HG03064 (cell line): ENCODE data around the gene CDKAL1.

ENCODE experiments used
- ATAC-seq: cut with Tn5 transposase; IDR thresholded peaks from one replicate; pipeline ENCODE4 v1.9.1; 2021; ENCODE audit warnings: low read depth; ENCODE audit not compliant: unreplicated experiment

Gene CDKAL1

GRCh38 chr6:20777801-20778200 lies 243.5 kb downstream of the CDKAL1 start:
- no peak for ATAC-seq

- no peak for ATAC-seq
These were observed 244.2 kb downstream of the CDKAL1 start for GRCh38 chr6:20778459-20778858.

- ATAC-seq, result no peak
These were observed 244.7 kb downstream of the CDKAL1 start for GRCh38 chr6:20778912-20779311.

GRCh38 chr6:20789162-20789561 lies 254.9 kb downstream of the CDKAL1 start:
- no peak for ATAC-seq

DNA sequence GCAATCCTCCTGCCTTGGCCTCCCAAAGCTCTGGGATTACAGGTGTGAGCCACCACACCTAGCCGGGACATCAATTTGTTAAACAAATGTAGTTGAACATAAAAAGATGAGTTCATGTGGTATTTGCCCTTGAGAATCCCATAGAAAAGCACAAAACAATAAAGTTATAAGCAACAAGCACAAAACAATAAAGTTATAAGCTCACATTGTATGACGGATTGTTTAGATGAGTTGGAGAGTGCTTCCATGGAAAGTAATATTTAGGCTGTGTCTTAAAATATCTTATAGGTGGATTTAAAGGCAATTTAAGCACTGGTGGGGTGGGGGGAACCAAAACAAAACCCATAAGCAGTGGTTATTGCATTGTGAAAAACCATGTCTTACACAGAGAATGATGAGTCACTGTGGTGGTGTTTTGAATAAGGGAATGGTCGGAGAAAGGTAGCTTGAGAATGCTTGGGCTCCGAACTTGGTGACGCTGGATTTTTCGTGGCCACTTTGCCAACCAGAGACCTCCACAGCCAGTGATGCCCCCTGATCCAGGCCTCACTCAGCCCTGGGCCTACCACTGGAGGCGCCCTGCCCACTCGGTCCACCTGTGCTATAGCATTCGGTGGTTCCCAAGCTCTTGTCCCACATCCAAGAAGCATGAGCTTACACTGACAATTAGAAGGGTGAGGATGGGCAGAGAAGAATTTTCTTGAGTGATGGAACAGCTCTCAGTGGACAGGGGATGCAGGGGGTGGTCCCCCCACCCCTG lies 256.0 kb downstream of the CDKAL1 start:
- no peak for ATAC-seq

DNA sequence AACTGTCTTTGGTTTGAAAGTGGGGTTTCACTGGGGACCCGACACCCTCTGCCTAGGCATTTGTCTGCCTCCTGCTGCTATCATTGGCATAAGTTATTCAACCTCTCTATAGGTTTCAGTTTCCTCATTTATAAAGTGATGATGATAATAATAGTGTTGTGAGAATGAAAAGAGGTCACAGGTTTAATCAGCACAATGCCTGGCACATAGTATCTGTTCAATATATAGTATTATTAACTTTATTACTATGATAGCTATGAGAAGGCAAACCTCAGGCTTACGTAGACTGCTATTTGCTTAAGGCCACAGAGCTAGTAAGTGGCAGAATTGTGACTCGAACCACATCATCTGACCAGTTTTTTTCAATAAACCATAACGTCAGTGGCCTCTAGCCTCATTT lies 256.8 kb downstream of the CDKAL1 start:
- no peak for ATAC-seq

- no peak for ATAC-seq
These were observed 257.7 kb downstream of the CDKAL1 start for GRCh38 chr6:20791944-20792343.

DNA sequence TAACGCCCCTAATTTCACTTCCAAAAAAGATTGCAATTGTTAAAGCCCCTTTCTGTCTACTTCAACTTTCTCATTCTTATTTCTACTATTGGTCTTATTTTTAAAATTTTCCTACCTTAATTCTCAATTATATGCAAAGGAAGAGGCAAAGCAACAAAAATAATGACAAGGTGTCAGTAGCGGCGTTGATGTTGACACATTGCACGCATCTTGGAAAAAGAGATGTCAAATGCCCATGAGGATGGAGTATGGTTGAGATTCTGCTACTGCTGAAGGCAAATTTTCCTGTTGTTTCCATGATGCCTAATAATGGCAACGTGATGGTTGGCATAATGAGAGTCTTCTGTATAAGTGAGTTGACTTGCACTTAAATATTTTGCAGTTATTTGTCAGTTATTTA lies 258.9 kb downstream of the CDKAL1 start:
- ATAC-seq, result no peak

GRCh38 chr6:20797597-20797996 lies 263.3 kb downstream of the CDKAL1 start:
- no peak for ATAC-seq

DNA sequence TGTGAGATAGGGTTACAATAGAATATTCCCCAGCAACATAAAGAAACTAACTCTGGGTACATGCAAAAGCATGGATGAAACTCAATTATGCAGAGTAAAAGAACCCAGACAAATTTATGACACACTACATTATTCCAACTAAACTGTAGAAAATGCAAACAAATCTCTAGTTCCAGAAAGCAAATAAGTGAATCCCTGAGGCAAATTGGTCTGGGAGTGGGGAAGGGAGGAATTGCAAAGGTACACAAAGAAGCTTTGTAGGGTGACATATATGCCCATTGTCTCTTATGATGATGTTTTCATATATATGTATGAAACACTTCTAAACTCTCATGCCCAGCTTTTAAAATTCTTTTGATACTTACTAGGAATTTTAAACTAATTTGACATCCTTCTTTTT lies 266.0 kb downstream of the CDKAL1 start:
- no peak for ATAC-seq

GRCh38 chr6:20800653-20801052 lies 266.4 kb downstream of the CDKAL1 start:
- no peak for ATAC-seq

DNA sequence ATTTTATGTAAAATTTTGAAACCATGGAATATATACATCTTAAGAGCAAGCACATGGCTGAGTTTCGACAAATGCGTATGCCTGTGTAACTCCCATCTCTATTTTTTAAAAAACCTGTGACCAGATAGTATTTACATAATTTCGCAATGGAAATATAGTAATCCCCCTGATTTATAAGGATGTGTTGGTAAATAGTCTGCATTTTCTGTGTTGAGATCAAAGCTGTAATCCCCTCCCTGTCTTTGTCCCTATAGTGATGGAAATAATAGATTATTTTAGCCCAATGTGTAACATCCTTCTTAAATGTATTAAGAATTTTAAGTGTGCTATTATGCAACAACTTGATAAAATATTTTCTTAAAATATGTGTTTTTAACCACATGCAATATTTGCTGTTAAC lies 267.3 kb downstream of the CDKAL1 start:
- ATAC-seq, result no peak

DNA sequence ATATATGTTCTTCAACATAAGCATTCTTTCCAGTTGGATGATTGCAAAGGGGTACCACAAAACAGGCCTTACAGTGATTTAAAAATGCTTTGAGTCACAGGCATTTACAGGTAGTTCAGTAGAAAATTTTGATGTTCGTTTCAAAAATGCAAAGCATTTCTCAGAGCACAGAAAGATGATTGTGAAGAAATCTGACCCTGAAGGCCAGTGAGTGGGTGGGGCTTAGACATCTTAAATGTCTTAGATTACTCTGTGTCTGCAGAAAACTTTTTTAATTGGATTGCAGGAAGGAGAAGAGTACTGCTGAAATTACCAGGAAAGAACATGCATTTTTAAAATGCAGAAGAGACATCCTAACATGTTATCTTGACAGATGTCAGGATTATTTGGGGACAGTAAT lies 268.3 kb downstream of the CDKAL1 start:
- no peak for ATAC-seq

DNA sequence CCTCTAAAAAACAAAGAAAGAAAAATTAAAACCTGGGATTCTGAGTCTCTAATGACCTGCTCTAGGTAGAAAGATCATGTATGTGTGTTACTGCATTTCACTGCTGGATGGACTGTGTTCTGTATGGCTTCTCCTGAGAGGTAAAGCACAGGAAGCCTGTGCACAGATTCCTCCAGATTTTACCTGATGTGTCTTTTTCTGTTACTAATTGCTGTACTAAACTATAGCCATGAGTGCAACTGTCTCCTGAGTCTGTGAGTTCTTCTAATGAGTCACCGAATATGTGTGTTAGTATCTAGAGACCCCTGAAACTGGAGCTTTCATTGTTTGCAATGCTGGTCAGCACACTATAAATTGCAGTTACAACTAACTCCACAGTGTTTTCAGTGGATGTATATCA lies 270.8 kb downstream of the CDKAL1 start:
- ATAC-seq, result no peak

- ATAC-seq, result no peak
These were observed 272.4 kb downstream of the CDKAL1 start for GRCh38 chr6:20806669-20807068.

GRCh38 chr6:20808439-20808838 lies 274.2 kb downstream of the CDKAL1 start:
- ATAC-seq, result no peak

DNA sequence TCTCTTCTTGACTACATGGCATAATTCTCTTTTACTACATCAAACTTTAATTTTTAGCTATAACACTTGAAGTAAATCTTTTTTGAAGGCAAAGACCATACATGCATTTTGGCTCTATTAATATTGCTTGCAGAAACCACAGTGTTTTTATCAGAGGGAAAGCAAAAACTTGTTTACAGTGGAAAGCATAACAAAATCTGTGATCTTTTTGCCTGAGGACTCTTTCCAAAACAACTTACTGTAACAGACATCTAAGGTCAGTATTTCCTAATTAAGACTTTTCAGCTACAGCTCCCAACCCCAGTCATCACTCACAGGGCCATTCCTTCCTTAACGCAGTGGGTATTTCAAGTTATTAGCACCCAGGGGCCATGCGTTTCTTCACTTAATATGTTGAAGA lies 274.7 kb downstream of the CDKAL1 start:
- no peak for ATAC-seq

DNA sequence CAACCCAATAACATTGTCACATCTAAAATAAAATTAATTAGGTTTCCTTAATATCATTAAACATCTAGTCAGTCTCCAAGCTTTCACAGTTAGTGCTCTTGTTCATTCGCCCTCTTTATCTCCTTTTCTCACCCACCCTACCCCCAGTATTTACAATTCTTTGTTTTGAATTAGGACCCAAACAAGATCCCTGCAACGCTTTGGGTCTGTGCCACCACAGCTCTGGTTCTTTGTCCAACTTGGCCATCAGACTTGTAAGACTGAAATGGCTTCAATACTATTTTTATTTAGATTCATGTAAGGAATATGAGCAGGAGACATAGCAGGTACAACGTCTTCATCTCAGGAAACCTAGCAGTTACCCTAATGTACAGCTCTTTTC lies 276.5 kb downstream of the CDKAL1 start:
- no peak for ATAC-seq

DNA sequence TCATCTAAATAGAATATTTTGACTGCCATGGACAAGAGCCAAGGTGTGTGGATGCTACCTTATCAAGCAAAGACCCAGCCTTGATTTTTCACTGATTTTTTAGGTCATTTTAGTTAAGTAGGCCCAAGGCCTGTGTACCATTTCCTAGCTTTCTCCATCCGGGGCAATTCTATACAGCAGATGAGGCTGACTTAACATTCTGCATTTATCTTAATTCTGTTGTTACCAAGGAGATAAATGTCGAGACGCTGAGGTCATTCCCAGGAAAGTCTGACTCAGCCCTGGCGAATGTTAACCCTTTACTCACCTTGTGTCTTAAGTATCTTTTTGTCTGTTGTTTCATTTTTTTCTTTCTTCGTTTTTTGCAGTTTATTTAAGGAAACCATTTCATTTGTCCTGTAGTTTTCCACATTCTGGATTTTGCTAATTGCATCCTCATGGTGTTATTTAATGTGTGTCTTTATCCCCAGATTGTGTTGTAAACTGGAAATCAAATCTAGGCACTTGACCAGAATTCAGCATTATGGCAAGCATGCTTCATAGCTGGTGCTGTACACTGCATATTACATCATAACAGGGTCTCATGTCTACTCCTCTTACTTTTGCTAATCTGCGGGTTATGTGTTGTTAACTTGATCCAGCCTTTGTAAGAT lies 277.0 kb downstream of the CDKAL1 start:
- no peak for ATAC-seq

GRCh38 chr6:20812776-20813175 lies 278.5 kb downstream of the CDKAL1 start:
- no peak for ATAC-seq

GRCh38 chr6:20814494-20814893 lies 280.2 kb downstream of the CDKAL1 start:
- no peak for ATAC-seq

DNA sequence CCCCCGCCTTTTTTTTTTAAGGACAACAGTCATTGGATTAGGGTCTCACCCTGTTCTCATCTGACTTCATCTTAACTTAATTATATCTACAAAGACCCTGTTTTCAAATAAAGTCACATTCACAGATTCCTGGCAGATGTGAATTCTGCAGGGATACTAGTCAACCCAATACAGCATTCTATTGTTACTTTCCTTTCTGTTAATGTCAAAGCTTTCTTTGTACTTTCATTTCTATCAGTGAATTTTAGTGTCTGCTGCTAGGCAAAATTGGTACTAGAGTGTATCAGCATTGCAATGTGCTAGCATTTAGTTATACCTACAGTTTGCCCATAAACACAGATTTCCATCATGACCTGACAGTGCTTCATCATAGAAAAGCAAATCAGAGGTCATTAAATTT lies 281.9 kb downstream of the CDKAL1 start:
- ATAC-seq, result no peak
